H1 (cell line): Measurements from ENCODE around the gene ATP1A3. TPM values are rescaled to one million over a fixed set of nuclear protein-coding genes. Genes with fewer than 3 reads are reported as not detected.

Source experiments
- CTCF ChIA-PET: fragments of 300-600 bp; sonication (Branson Sonifier 250); formaldehyde crosslinking; loops from one replicate; lab custom pipeline; 2021; ENCODE audit not compliant: partially characterized antibody; lab: Charles Lee
- POLR2A ChIA-PET: fragments of 300-600 bp; sonication (Branson Sonifier 250); formaldehyde crosslinking; loops from one replicate; lab custom pipeline; 2021; ENCODE audit warnings: inconsistent platforms; ENCODE audit not compliant: partially characterized antibody; lab: Charles Lee
- DNase-seq, 2 experiments: peaks; one replicate each; pipeline versions ENCODE4 v3.0.0 to v3.0.0-alpha.2; 2010 to 2022; ENCODE audit warnings: low spot score in 2 of 2, low read depth in 1 of 2, mixed read lengths in 1 of 2
- FAIRE-seq: peaks from 2 replicates; lab custom pipeline; 2011; peaks lifted over from hg19 to GRCh38; lab: Jason Lieb, UNC
- H2AFZ ChIP-seq: 2 replicates; pipeline ENCODE4 v1.8.1; 2012; ENCODE audit warnings: low read length, inconsistent platforms
- H2AK5ac ChIP-seq: 2 replicates; pipeline ENCODE4 v1.6.1; 2013; ENCODE audit warnings: low read depth, low read length
- H2BK120ac ChIP-seq: replicated peaks from 2 replicates; pipeline ENCODE3; 2013; ENCODE audit warnings: low read depth, low read length, inconsistent platforms
- H2BK12ac ChIP-seq: 2 replicates; pipeline ENCODE4 v1.6.1; 2013; ENCODE audit warnings: low read depth, low read length
- H2BK15ac ChIP-seq: 2 replicates; pipeline ENCODE4 v1.6.1; 2013; ENCODE audit warnings: low read length
- H2BK20ac ChIP-seq: 2 replicates; pipeline ENCODE4 v1.6.1; 2013; ENCODE audit warnings: low read length
- H2BK5ac ChIP-seq: 2 replicates; pipeline ENCODE4 v1.6.1; 2013; ENCODE audit warnings: low read depth, low read length
- H3K14ac ChIP-seq: 2 replicates; pipeline ENCODE4 v1.6.1; 2013; ENCODE audit warnings: inconsistent platforms; ENCODE audit not compliant: insufficient read length
- H3K18ac ChIP-seq: 2 replicates; pipeline ENCODE4 v1.6.1; 2013; ENCODE audit warnings: low read length; ENCODE audit errors: extremely low read depth
- H3K23ac ChIP-seq: 2 replicates; pipeline ENCODE4 v1.6.1; 2013; ENCODE audit warnings: inconsistent platforms; ENCODE audit not compliant: insufficient read length
- H3K23me2 ChIP-seq: 2 replicates; pipeline ENCODE4 v1.6.1; 2013; ENCODE audit warnings: low read depth, low read length
- H3K27ac ChIP-seq: 2 replicates; pipeline ENCODE4 v1.6.1; 2011; ENCODE audit warnings: low read depth, low read length, inconsistent platforms
- H3K27me3 ChIP-seq, 4 experiments: replicated peaks in 1 of 4; 1 replicate in 1 of 4; 2 replicates in 3 of 4; pipeline versions ENCODE4 v1.6.1 to v1.8.1; 2011 to 2013; ENCODE audit warnings: low read length in 3 of 4, mild to moderate bottlenecking in 3 of 4, inconsistent platforms in 2 of 4, mixed read lengths in 2 of 4, moderate library complexity in 1 of 4; ENCODE audit not compliant: control insufficient read depth in 3 of 4, insufficient read depth in 3 of 4; ENCODE audit errors: extremely low read depth in 1 of 4
- H3K36me3 ChIP-seq, 4 experiments: 2 replicates each; pipeline versions ENCODE4 v1.6.1 to v1.8.1; 2011 to 2013; ENCODE audit warnings: mild to moderate bottlenecking in 4 of 4, low read length in 3 of 4, moderate library complexity in 2 of 4, control low read depth in 1 of 4, inconsistent platforms in 1 of 4; ENCODE audit not compliant: insufficient read depth in 4 of 4, control insufficient read depth in 2 of 4
- H3K4ac ChIP-seq: replicated peaks from 2 replicates; pipeline ENCODE3; 2013; ENCODE audit warnings: low read length, low read depth, mixed read lengths, inconsistent platforms; ENCODE audit not compliant: insufficient read length
- H3K4me1 ChIP-seq, 4 experiments: replicated peaks in 1 of 4; 1 replicate in 1 of 4; 2 replicates in 3 of 4; pipeline versions ENCODE4 v1.6.1 to v1.8.1; 2011 to 2013; ENCODE audit warnings: low read length in 3 of 4, inconsistent platforms in 2 of 4, mixed read lengths in 1 of 4; ENCODE audit not compliant: insufficient read depth in 4 of 4, control insufficient read depth in 3 of 4
- H3K4me2 ChIP-seq, 2 experiments: 2 replicates each; pipeline versions ENCODE4 v1.6.1 to v1.8.1; 2011 to 2013; ENCODE audit warnings: low read depth in 2 of 2, low read length in 2 of 2, control low read depth in 1 of 2, inconsistent platforms in 1 of 2, mild to moderate bottlenecking in 1 of 2; ENCODE audit not compliant: insufficient read depth in 1 of 2
- H3K4me3 ChIP-seq, 4 experiments: fragments of 200-600, 300-600 bp in 1 of 4; sonication (generic), shearing (Covaris generic), sonication (Bioruptor Twin) in 1 of 4; 2 replicates each; pipeline versions ENCODE4 v1.5.1 to v1.8.1; 2011 to 2016; ENCODE audit warnings: low read length in 4 of 4, low read depth in 3 of 4, control low read depth in 2 of 4, inconsistent platforms in 2 of 4, mild to moderate bottlenecking in 2 of 4, mixed read lengths in 1 of 4, moderate library complexity in 1 of 4; ENCODE audit not compliant: insufficient read depth in 2 of 4; ENCODE audit errors: extremely low read depth in 1 of 4
- H3K56ac ChIP-seq: replicated peaks from 2 replicates; pipeline ENCODE3; 2013; ENCODE audit warnings: low read depth, mild to moderate bottlenecking, mixed read lengths, low read length, inconsistent platforms; ENCODE audit not compliant: insufficient read length
- H3K79me1 ChIP-seq: 2 replicates; pipeline ENCODE4 v1.6.1; 2013; ENCODE audit warnings: low read depth, low read length, control low read depth
- H3K79me2 ChIP-seq, 2 experiments: 2 replicates each; pipeline versions ENCODE4 v1.6.1 to v1.8.1; 2012 to 2013; ENCODE audit warnings: low read length in 2 of 2, mild to moderate bottlenecking in 2 of 2, inconsistent platforms in 1 of 2; ENCODE audit not compliant: insufficient read depth in 2 of 2, control insufficient read depth in 1 of 2
- H3K9ac ChIP-seq, 4 experiments: replicated peaks in 1 of 4; 1 replicate in 1 of 4; 2 replicates in 3 of 4; pipeline versions ENCODE4 v1.6.1 to v1.8.1; 2011 to 2013; ENCODE audit warnings: low read depth in 3 of 4, low read length in 3 of 4, control low read depth in 2 of 4, mild to moderate bottlenecking in 2 of 4, moderate library complexity in 2 of 4, inconsistent platforms in 1 of 4; ENCODE audit errors: extremely low read depth in 1 of 4
- H3K9me3 ChIP-seq, 2 experiments: 2 replicates each; pipeline versions ENCODE4 v1.6.1 to v1.8.1; 2012 to 2013; ENCODE audit warnings: mild to moderate bottlenecking in 2 of 2, moderate library complexity in 2 of 2, control low read depth in 1 of 2, inconsistent platforms in 1 of 2, low read depth in 1 of 2, low read length in 1 of 2, mixed read lengths in 1 of 2; ENCODE audit not compliant: insufficient read depth in 2 of 2
- H4K20me1 ChIP-seq, 2 experiments: replicated peaks in 1 of 2; 2 replicates each; pipeline versions ENCODE3 to v1.8.1; 2011 to 2013; ENCODE audit warnings: inconsistent platforms in 2 of 2, low read length in 2 of 2, mild to moderate bottlenecking in 1 of 2; ENCODE audit not compliant: insufficient read depth in 2 of 2, control insufficient read depth in 1 of 2
- H4K5ac ChIP-seq: 2 replicates; pipeline ENCODE4 v1.6.1; 2013; ENCODE audit warnings: low read length, low read depth, mixed read lengths, inconsistent platforms; ENCODE audit not compliant: insufficient read length
- H4K8ac ChIP-seq: 2 replicates; pipeline ENCODE4 v1.8.0; 2013; ENCODE audit warnings: mild to moderate bottlenecking, moderate library complexity, low read length, inconsistent platforms; ENCODE audit not compliant: insufficient read depth; ENCODE audit errors: extremely low read depth
- H4K91ac ChIP-seq: replicated peaks from 2 replicates; pipeline ENCODE3; 2013; ENCODE audit warnings: low read length, mixed read lengths, inconsistent platforms; ENCODE audit not compliant: insufficient read length
- CREB1 ChIP-seq: IDR thresholded peaks from 2 replicates; pipeline ENCODE4 v1.6.1; 2012; ENCODE audit warnings: inconsistent platforms
- EGR1 ChIP-seq: IDR thresholded peaks from 2 replicates; pipeline ENCODE4 v1.6.1; 2011; ENCODE audit warnings: low read depth, low read length, borderline replicate concordance
- EZH2 ChIP-seq: fragments of 200-600 bp; sonication (generic); IDR thresholded peaks from 2 replicates; pipeline ENCODE4 v1.7.1; 2012; ENCODE audit warnings: low read depth, mild to moderate bottlenecking, moderate library complexity, low read length, inconsistent platforms; ENCODE audit not compliant: severe bottlenecking
- KDM1A ChIP-seq: fragments of 200-600, 300-600 bp; sonication (generic); IDR thresholded peaks from 2 replicates; pipeline ENCODE4 v1.7.1; 2016; ENCODE audit warnings: mild to moderate bottlenecking, low read length, borderline replicate concordance
- RXRA ChIP-seq: IDR thresholded peaks from 2 replicates; pipeline ENCODE4 v1.6.1; 2011; ENCODE audit warnings: low read depth, mild to moderate bottlenecking, low read length, moderate library complexity; ENCODE audit not compliant: insufficient read depth
- SIRT6 ChIP-seq: IDR thresholded peaks from one replicate; pipeline ENCODE4 v1.7.1; 2012; ENCODE audit warnings: low read length, inconsistent platforms
- SP4 ChIP-seq: IDR thresholded peaks from 2 replicates; pipeline ENCODE4 v1.6.1; 2012; ENCODE audit warnings: low read length, inconsistent platforms
- TEAD4 ChIP-seq: IDR thresholded peaks from 2 replicates; pipeline ENCODE4 v1.6.1; 2012; ENCODE audit warnings: low read depth, low read length, inconsistent platforms, mixed read lengths
- WGBS, 2 experiments: shearing (Covaris generic) in 1 of 2; methylation state at CpG; one replicate each; pipeline versions ENCODE4 v1.1.6 to v1.1.7; 2013 to 2015; ENCODE audit warnings: low lambda C conversion rate in 2 of 2, mixed read lengths in 2 of 2, inconsistent platforms in 1 of 2, low coverage in 1 of 2, missing lambda C conversion rate in 1 of 2; ENCODE audit not compliant: insufficient replicate concordance in 2 of 2, insufficient coverage in 1 of 2, insufficient read length in 1 of 2; ENCODE audit errors: extremely low coverage in 1 of 2, missing lambda C conversion rate in 1 of 2; 5-methylcytosine and 5-hydroxymethylcytosine counted together
- polyA plus RNA-seq, 7 experiments: library from polyadenylated mRNA; depleted of rRNA in 3 of 7; stranded (reverse) in 5 of 7; unstranded in 2 of 7; fragments of >200 nt in 5 of 7; fragments of 200-250 nt in 2 of 7; gene quantifications; 1 replicate in 5 of 7; 2 replicates in 1 of 7; 4 replicates in 1 of 7; pipeline versions ENCODE4 v1.2.1 to v1.2.3, GENCODE V29; 2011 to 2013; ENCODE audit warnings: missing spikeins in 2 of 7, mixed read lengths in 2 of 7
- total RNA-seq: library from RNA; stranded (reverse); fragmentation: NEBNext Ultra II Directional; extraction: Animal tissue kit (Norgen Biotek cat#: 25700); gene quantifications from 2 replicates; pipeline ENCODE4 v1.2.1, GENCODE V29; 2021
- TF ChIP-seq, protein P1 (sequence below): IDR thresholded peaks from 2 replicates; pipeline ENCODE4 v1.6.1; 2012; ENCODE audit warnings: inconsistent platforms
- TF ChIP-seq, protein P2 (sequence below), 3 experiments: IDR thresholded peaks; 1 replicate in 2 of 3; 2 replicates in 1 of 3; pipeline versions ENCODE4 v1.5.1 to v1.6.1; 2011; ENCODE audit warnings: low read length in 3 of 3, mild to moderate bottlenecking in 3 of 3, inconsistent platforms in 2 of 3, low read depth in 1 of 3, moderate library complexity in 1 of 3; ENCODE audit not compliant: insufficient read depth in 1 of 3; ENCODE audit errors: control extremely low read depth in 1 of 3

The ATP1A3 gene
- total and polyA plus RNA-seq, 2 of the 8 experiments (the other 6 are each of a cell fraction or from before 2014, with no cell fraction given), result 11.1 to 41.2 TPM

- H3K27ac ChIP-seq, result no peak overlapping the region
- TF ChIP-seq, protein P1, sequence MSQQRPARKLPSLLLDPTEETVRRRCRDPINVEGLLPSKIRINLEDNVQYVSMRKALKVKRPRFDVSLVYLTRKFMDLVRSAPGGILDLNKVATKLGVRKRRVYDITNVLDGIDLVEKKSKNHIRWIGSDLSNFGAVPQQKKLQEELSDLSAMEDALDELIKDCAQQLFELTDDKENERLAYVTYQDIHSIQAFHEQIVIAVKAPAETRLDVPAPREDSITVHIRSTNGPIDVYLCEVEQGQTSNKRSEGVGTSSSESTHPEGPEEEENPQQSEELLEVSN, result peak; percentile 47; the same call in 1 of the 2 replicates
- no peak for TF ChIP-seq EZH2
- TF ChIP-seq KDM1A, result no peak
- no peak for TF ChIP-seq TEAD4
- TF ChIP-seq, protein P2, sequence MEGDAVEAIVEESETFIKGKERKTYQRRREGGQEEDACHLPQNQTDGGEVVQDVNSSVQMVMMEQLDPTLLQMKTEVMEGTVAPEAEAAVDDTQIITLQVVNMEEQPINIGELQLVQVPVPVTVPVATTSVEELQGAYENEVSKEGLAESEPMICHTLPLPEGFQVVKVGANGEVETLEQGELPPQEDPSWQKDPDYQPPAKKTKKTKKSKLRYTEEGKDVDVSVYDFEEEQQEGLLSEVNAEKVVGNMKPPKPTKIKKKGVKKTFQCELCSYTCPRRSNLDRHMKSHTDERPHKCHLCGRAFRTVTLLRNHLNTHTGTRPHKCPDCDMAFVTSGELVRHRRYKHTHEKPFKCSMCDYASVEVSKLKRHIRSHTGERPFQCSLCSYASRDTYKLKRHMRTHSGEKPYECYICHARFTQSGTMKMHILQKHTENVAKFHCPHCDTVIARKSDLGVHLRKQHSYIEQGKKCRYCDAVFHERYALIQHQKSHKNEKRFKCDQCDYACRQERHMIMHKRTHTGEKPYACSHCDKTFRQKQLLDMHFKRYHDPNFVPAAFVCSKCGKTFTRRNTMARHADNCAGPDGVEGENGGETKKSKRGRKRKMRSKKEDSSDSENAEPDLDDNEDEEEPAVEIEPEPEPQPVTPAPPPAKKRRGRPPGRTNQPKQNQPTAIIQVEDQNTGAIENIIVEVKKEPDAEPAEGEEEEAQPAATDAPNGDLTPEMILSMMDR (IDR thresholded peaks at IDR 0.05; ENCODE audit: control extremely low read depth in 1 of 3, insufficient read depth in 1 of 3, low read depth in 1 of 3, low read length in 3 of 3), result peak; percentile 86 to 96 (median 95)
- TF ChIP-seq SIRT6, result no peak
- TF ChIP-seq CREB1, result no peak
- 0 out of 2 replicates have a peak, but pooled peaks have one; percentile 9 for TF ChIP-seq RXRA
- TF ChIP-seq EGR1, result no peak
- TF ChIP-seq SP4, result no peak
These were observed 36.1 kb downstream of the ATP1A3 start for GRCh38 chr19:41957838-41958366.

More at GRCh38 chr19:41957838-41958366, 36.1 kb downstream of the ATP1A3 start:
- Histone ChIP-seq H3K23me2 (peaks cover 2% of the 10 kb centered on the region; the same call in 1 of the 2 replicates), H2AK5ac (no peak overlapping the region), H2AFZ (no peak overlapping the region), H3K4ac (no peak overlapping the region), H3K4me2 (peak overlapping the region; percentile 69 to 93), H3K79me2 (no peaks in the 10 kb centered on the region), H2BK5ac (no peak overlapping the region), H4K91ac (no peak overlapping the region), H3K9ac (no peak overlapping the region; a peak in 1 of 7 replicates), H2BK20ac (no peak overlapping the region), H2BK15ac (no peak overlapping the region), H4K20me1 (no peaks in the 10 kb centered on the region), H3K4me3 (peak overlapping the region; percentile 81 to 92 (median 86); a peak in 7 of 8 replicates), H3K27me3 (no peaks in the 10 kb centered on the region), H2BK12ac (no peak overlapping the region; the same call in 1 of the 2 replicates), H3K36me3 (peaks cover 0 to 5% (median 0%) of the 10 kb centered on the region in 4 experiments; a peak in 2 of 8 replicates), H4K5ac (no peak overlapping the region), H3K23ac (no peak overlapping the region), H2BK120ac (no peak overlapping the region), H3K56ac (no peak overlapping the region), H3K18ac (no peak overlapping the region), H3K9me3 (no peaks in the 10 kb centered on the region), H3K79me1 (no peaks in the 10 kb centered on the region), H3K4me1 (peaks cover 3 to 10% (median 6%) of the 10 kb centered on the region in 4 experiments), H3K14ac (no peak overlapping the region), H4K8ac (no peak overlapping the region)
- CTCF ChIA-PET, result interaction anchor here (0.7 to 4.0 kb wide), 22 partner anchors 10 to 164 kb away, joined by 3 to 33 read pairs (median 6); partner anchors contain the start of genes ERFL and RPS19
- DNase-seq, result peak; percentile 64 to 72
- POLR2A ChIA-PET, result interaction anchor here (0.7 to 4.0 kb wide), 8 partner anchors 27 to 285 kb away, joined by 3 to 54 read pairs (median 7); partner anchors contain the start of gene RPS19
- FAIRE-seq, result peak; percentile 85
- WGBS, 2 experiments, result 21% methylated on average over 10 of the region's 10 CpGs; no CpG with 5 or more reads in 1 of the 2 experiments
